CD14-positive monocyte (primary cell): Measurements from ENCODE around the gene COA3. TPM values are rescaled to one million over a fixed set of nuclear protein-coding genes. Genes with fewer than 3 reads are reported as not detected.
"Not testable (repeated sequence)": the region's sequence is repeated elsewhere in the genome, so short reads cannot be mapped to it uniquely, and the experiment has no call there.

Source experiments
- DNase-seq, 3 donors: peaks; one replicate each; pipeline ENCODE4 v3.0.0-alpha.2; 2011 to 2022
- H2AFZ ChIP-seq: 2 replicates; pipeline ENCODE4 v1.6.0; 2012; ENCODE audit warnings: mild to moderate bottlenecking, low read depth, low read length, inconsistent platforms; ENCODE audit not compliant: insufficient read depth, poor library complexity, severe bottlenecking
- H3K27ac ChIP-seq, 2 donors: 1 replicate in 1 of 2; 2 replicates in 1 of 2; pipeline ENCODE4 v1.5.1; 2012 to 2013; ENCODE audit warnings: low read length in 2 of 2, control low read depth in 1 of 2, inconsistent platforms in 1 of 2, low read depth in 1 of 2, mild to moderate bottlenecking in 1 of 2
- H3K27me3 ChIP-seq, 2 donors: one replicate each; pipeline versions ENCODE4 v1.6.0 to v1.6.1; 2011 to 2013; ENCODE audit warnings: low read length in 2 of 2; ENCODE audit not compliant: control insufficient read depth in 2 of 2, insufficient read depth in 2 of 2
- H3K36me3 ChIP-seq, 2 donors: replicated peaks in 1 of 2; 1 replicate in 1 of 2; 2 replicates in 1 of 2; pipeline versions ENCODE4 v1.5.1 to v1.6.1; 2012 to 2013; ENCODE audit warnings: low read length in 2 of 2, control low read depth in 1 of 2, inconsistent platforms in 1 of 2, mild to moderate bottlenecking in 1 of 2; ENCODE audit not compliant: insufficient read depth in 2 of 2, control insufficient read depth in 1 of 2
- H3K4me1 ChIP-seq, 2 donors: 1 replicate in 1 of 2; 2 replicates in 1 of 2; pipeline versions ENCODE4 v1.5.1 to v1.6.1; 2012 to 2013; ENCODE audit warnings: low read length in 2 of 2, control low read depth in 1 of 2, inconsistent platforms in 1 of 2, mild to moderate bottlenecking in 1 of 2, moderate library complexity in 1 of 2; ENCODE audit not compliant: insufficient read depth in 2 of 2, control insufficient read depth in 1 of 2
- H3K4me2 ChIP-seq: replicated peaks from 2 replicates; pipeline ENCODE3; 2012; ENCODE audit warnings: low read length, moderate library complexity, mild to moderate bottlenecking; ENCODE audit not compliant: poor library complexity, severe bottlenecking; ENCODE audit errors: extremely low read depth
- H3K4me3 ChIP-seq, 3 experiments: fragments of 200-600 bp in 1 of 3; sonication (generic) in 1 of 3; replicated peaks in 1 of 3; 1 replicate in 2 of 3; 2 replicates in 1 of 3; pipeline ENCODE4 v1.5.1; 2011 to 2013; ENCODE audit warnings: low read length in 3 of 3, mild to moderate bottlenecking in 3 of 3, control low read depth in 2 of 3, low read depth in 2 of 3, inconsistent platforms in 1 of 3, moderate library complexity in 1 of 3
- H3K79me2 ChIP-seq: 2 replicates; pipeline ENCODE4 v1.6.0; 2012; ENCODE audit warnings: mild to moderate bottlenecking, control low read depth, inconsistent platforms, low read length, moderate library complexity; ENCODE audit not compliant: insufficient read depth
- H3K9ac ChIP-seq: 2 replicates; pipeline ENCODE4 v1.6.0; 2017; ENCODE audit warnings: low read length, mild to moderate bottlenecking; ENCODE audit not compliant: insufficient read depth, poor library complexity, severe bottlenecking
- H3K9me3 ChIP-seq, 2 donors: replicated peaks in 1 of 2; 1 replicate in 1 of 2; 2 replicates in 1 of 2; pipeline versions ENCODE4 v1.5.1 to v1.6.1; 2012 to 2013; ENCODE audit warnings: low read length in 2 of 2, control low read depth in 1 of 2; ENCODE audit not compliant: control insufficient read depth in 1 of 2, insufficient read depth in 1 of 2
- H4K20me1 ChIP-seq: 2 replicates; pipeline ENCODE4 v1.6.0; 2012; ENCODE audit warnings: mild to moderate bottlenecking, low read length, control low read depth, moderate library complexity; ENCODE audit not compliant: insufficient read depth
- H3K27ac Mint-ChIP-seq, 7 donors: one replicate each; pipeline ENCODE4 v1.8.0; 2020; ENCODE audit warnings: mild to moderate bottlenecking in 7 of 7, mixed read lengths in 7 of 7, moderate library complexity in 6 of 7, inconsistent platforms in 2 of 7
- H3K27me3 Mint-ChIP-seq, 3 donors: one replicate each; pipeline ENCODE4 v1.8.0; 2021 to 2022; ENCODE audit warnings: low read depth in 3 of 3, mild to moderate bottlenecking in 3 of 3, mixed read lengths in 3 of 3, moderate library complexity in 3 of 3, inconsistent platforms in 1 of 3
- H3K36me3 Mint-ChIP-seq, 2 donors: one replicate each; pipeline ENCODE4 v1.8.0; 2020; ENCODE audit warnings: mixed read lengths in 2 of 2, inconsistent platforms in 1 of 2, mild to moderate bottlenecking in 1 of 2
- H3K4me1 Mint-ChIP-seq: one replicate; pipeline ENCODE4 v1.8.0; 2020; ENCODE audit warnings: mild to moderate bottlenecking, mixed read lengths
- H3K4me3 Mint-ChIP-seq, 2 donors: one replicate each; pipeline ENCODE4 v1.8.0; 2020; ENCODE audit warnings: mild to moderate bottlenecking in 2 of 2, mixed read lengths in 2 of 2, moderate library complexity in 1 of 2
- H3K9me3 Mint-ChIP-seq, 7 donors: one replicate each; pipeline ENCODE4 v1.8.0; 2020 to 2022; ENCODE audit warnings: mixed read lengths in 7 of 7, mild to moderate bottlenecking in 6 of 7, moderate library complexity in 6 of 7, inconsistent platforms in 2 of 7
- CTCF ChIP-seq: fragments of 200-600 bp; IDR thresholded peaks from one replicate; pipeline ENCODE4 v1.8.0; 2022; ENCODE audit warnings: antibody characterized with exemption, mild to moderate bottlenecking
- WGBS: methylation state at CpG from one replicate; pipeline ENCODE4 v1.1.5; 2013; ENCODE audit warnings: missing lambda C conversion rate; ENCODE audit not compliant: insufficient coverage; 5-methylcytosine and 5-hydroxymethylcytosine counted together
- intact Hi-C, 2 donors: fragments of 100-400 bp; cut with micrococcal nuclease; formaldehyde crosslinking; loops; one replicate each; pipeline versions ENCODE4 v1.15.0 to v1.15.1; 2023
- polyA plus RNA-seq, 3 donors: library from polyadenylated mRNA; depleted of rRNA in 1 of 3; unstranded in 2 of 3; stranded (reverse) in 1 of 3; fragments of 300-500 nt in 2 of 3; fragments of >200 nt in 1 of 3; fragmentation: Illumina TruSeq in 2 of 3; gene quantifications; 1 replicate in 2 of 3; 2 replicates in 1 of 3; pipeline ENCODE4 v1.2.3, GENCODE V29; 2012 to 2021

The COA3 gene
- polyA plus RNA-seq, 3 donors, result 21.5 to 171 (median 156) TPM

- Histone ChIP-seq H3K27ac (peak within 1 kb of the TSS; percentile 69 to 90), H3K9me3 (no peaks in the 10 kb centered on the region), H3K79me2 (peaks cover 9% of the 10 kb centered on the region), H3K9ac (peak within 1 kb of the TSS; percentile 87), H3K4me3 (peak within 1 kb of the TSS; percentile 89 to 94 (median 94)), H3K4me2 (peak within 1 kb of the TSS; percentile 86), H4K20me1 (no peaks in the 10 kb centered on the region), H3K27me3 (no peaks in the 10 kb centered on the region), H3K36me3 (peaks cover 28 to 34% of the 10 kb centered on the region in 2 donors), H2AFZ (peak within 1 kb of the TSS; percentile 90), H3K4me1 (peaks cover 11 to 13% of the 10 kb centered on the region in 2 donors)
- Mint-ChIP-seq H3K4me1 (peaks cover 17% of the 10 kb centered on the region), H3K4me3 (peak within 1 kb of the TSS; percentile 100), H3K27ac (peak within 1 kb of the TSS; percentile 94 to 98 (median 96)), H3K27me3 (peaks cover 4 to 10% (median 6%) of the 10 kb centered on the region in 3 donors), H3K36me3 (peaks cover 32 to 38% of the 10 kb centered on the region in 2 donors), H3K9me3 (peaks cover 0 to 3% (median 0%) of the 10 kb centered on the region in 7 donors)
- intact Hi-C loops, result loop anchor here in 1 of 2 donors (5.0 kb wide), 1 partner anchor 49 kb away; the partner anchor contains the start of gene BECN1
- DNase-seq, result peak; percentile 72 to 78 (median 78)
- WGBS, result 1% methylated on average over 28 of the region's 39 CpGs
- no peak for TF ChIP-seq CTCF
Measured at GRCh38 chr17:42773290-42774035, 25.0 kb downstream of the COA3 start, which contains the start of gene VPS25. TSS of gene VPS25 (plus strand) at chr17:42773449. CDS start at chr17:42773476, 27 bp downstream.

- Mint-ChIP-seq H3K9me3 (peaks cover 0 to 3% (median 0%) of the 10 kb centered on the region in 7 donors), H3K27ac (peak overlapping the region in 6 of 7 donors; percentile 94 to 98 (median 96)), H3K27me3 (peaks cover 7 to 14% (median 7%) of the 10 kb centered on the region in 3 donors), H3K4me1 (peaks cover 17% of the 10 kb centered on the region), H3K4me3 (peak overlapping the region; percentile 100), H3K36me3 (peaks cover 26 to 32% of the 10 kb centered on the region in 2 donors)
- Histone ChIP-seq H2AFZ (peak overlapping the region; percentile 90), H3K27me3 (no peaks in the 10 kb centered on the region), H3K79me2 (peaks cover 9% of the 10 kb centered on the region), H3K4me2 (peak overlapping the region; percentile 86), H3K9me3 (no peaks in the 10 kb centered on the region), H3K4me3 (peak overlapping the region; percentile 89 to 94 (median 94)), H3K27ac (peak overlapping the region; percentile 69 to 90), H4K20me1 (no peaks in the 10 kb centered on the region), H3K9ac (peak overlapping the region; percentile 87), H3K4me1 (peaks cover 11 to 13% of the 10 kb centered on the region in 2 donors), H3K36me3 (peaks cover 22 to 29% of the 10 kb centered on the region in 2 donors)
- 0% methylated on average over 2 of the region's 3 CpGs for WGBS
- intact Hi-C loops, result loop anchor here in 1 of 2 donors (5.0 kb wide), 1 partner anchor 49 kb away; the partner anchor contains the start of gene BECN1
- no peak for DNase-seq
- TF ChIP-seq CTCF, result no peak
Measured at GRCh38 chr17:42772945-42773289, 25.6 kb downstream of the COA3 start.

- not testable (repeated sequence) for H2AFZ ChIP-seq, H3K27me3 ChIP-seq, DNase-seq, H3K27ac Mint-ChIP-seq, H3K9ac ChIP-seq, H3K4me2 ChIP-seq, H3K4me3 Mint-ChIP-seq, H3K79me2 ChIP-seq, H3K9me3 ChIP-seq, H3K36me3 Mint-ChIP-seq, H3K9me3 Mint-ChIP-seq, H4K20me1 ChIP-seq, H3K36me3 ChIP-seq, H3K4me3 ChIP-seq, H3K27ac ChIP-seq
- 92% methylated on average over 4 of the region's 10 CpGs for WGBS
- intact Hi-C loops, result loop anchor here in 1 of 2 donors (5.0 kb wide), 1 partner anchor 52 kb away; the partner anchor contains the start of gene BECN1
- peaks cover 11 to 13% of the 10 kb centered on the region in 2 donors for H3K4me1 ChIP-seq
- H3K27me3 Mint-ChIP-seq, result peaks cover 17 to 26% (median 18%) of the 10 kb centered on the region in 3 donors
- H3K4me1 Mint-ChIP-seq, result peaks cover 12% of the 10 kb centered on the region
Measured at GRCh38 chr17:42769964-42770363, 28.5 kb downstream of the COA3 start.
